HG03575 (cell line): ENCODE data around the gene LSM2.

ENCODE experiments used
- ATAC-seq: cut with Tn5 transposase; IDR thresholded peaks from one replicate; pipeline ENCODE4 v1.9.1; 2021; ENCODE audit not compliant: unreplicated experiment, insufficient number of reproducible peaks, low FRiP score; ENCODE audit errors: extremely low read depth

LSM2 gene

GRCh38 chr6:31764198-31764597, 42.6 kb downstream of the LSM2 start:
- ATAC-seq, result no peak

GRCh38 chr6:31763619-31763940, 43.2 kb downstream of the LSM2 start:
- ATAC-seq, result no peak

- no peak for ATAC-seq
These were observed 43.7 kb downstream of the LSM2 start for GRCh38 chr6:31762878-31763618.

GRCh38 chr6:31762356-31762755, 44.4 kb downstream of the LSM2 start, which contains the start of gene SAPCD1:
Gene SAPCD1 (plus strand): TSS chr6:31762656. CDS start chr6:31763055, 399 bp downstream.
- ATAC-seq, result no peak

GRCh38 chr6:31761343-31761742, 45.4 kb downstream of the LSM2 start:
- no peak for ATAC-seq

- ATAC-seq, result no peak
These were observed 46.0 kb downstream of the LSM2 start for GRCh38 chr6:31760790-31761189.

- ATAC-seq, result no peak
These were observed 48.5 kb downstream of the LSM2 start for GRCh38 chr6:31758281-31758680.

- no peak for ATAC-seq
These were observed 53.9 kb downstream of the LSM2 start for GRCh38 chr6:31752739-31753319.

- ATAC-seq, result no peak
These were observed 56.2 kb downstream of the LSM2 start for GRCh38 chr6:31750411-31751022.

- no peak for ATAC-seq
These were observed 57.3 kb downstream of the LSM2 start for GRCh38 chr6:31749301-31750036.
